ENCODE measurements around the gene ATF1.
A peak's percentile ranks its signal among the peaks of the same experiment; 100 is the strongest.
"Not testable (repeated sequence)": the region's sequence is repeated elsewhere in the genome, so short reads cannot be mapped to it uniquely, and the experiment has no call there.

ATF1 gene

DNA sequence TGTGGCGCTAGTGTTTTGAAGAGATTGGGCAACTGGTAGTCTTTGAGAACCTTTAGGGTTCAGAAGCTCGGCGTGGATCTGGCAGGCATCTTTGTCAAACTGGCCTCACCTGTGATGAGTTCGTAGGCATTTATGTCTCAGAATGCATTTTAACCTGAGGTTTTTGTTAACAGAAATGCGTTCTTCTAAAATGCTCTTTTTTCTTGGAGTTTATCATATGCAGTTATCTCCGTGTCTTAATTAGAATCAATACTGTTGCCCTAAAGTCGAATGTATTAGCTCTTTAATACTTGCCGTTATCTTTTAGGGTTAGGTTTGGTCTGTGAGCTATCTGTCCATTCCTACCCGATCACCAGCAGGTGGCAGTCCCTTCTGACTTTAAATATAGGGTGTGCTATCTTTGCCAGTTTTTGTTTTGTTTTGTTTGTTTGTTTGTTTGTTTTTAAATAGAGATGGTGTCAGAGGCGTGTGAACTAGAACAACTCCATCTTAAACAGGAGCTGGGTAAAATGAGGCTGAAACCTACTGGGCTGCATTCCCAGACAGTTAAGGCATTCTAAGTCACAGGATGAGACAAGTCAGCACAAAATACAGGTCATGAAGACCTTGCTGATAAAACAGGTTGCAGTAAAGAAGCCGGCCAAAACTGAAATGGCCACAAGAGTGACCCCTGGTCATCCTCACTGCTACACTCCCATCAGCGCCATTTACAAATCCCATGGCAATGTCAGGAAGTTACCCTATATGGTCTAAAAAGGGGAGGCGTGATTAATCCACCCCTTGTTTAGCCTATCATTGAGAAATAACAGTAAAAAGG, 1.4 kb downstream of the ATF1 start:
- DNase-seq (ENCODE audit: low read depth in 2 of 2): peak; percentile 61 to 73
- H3K4me3 ChIP-seq (replicated peaks in 1 of 2; ENCODE audit: low read depth in 2 of 2, low read length in 2 of 2): peak overlapping the region; percentile 86 to 95
- TF ChIP-seq, protein P1, sequence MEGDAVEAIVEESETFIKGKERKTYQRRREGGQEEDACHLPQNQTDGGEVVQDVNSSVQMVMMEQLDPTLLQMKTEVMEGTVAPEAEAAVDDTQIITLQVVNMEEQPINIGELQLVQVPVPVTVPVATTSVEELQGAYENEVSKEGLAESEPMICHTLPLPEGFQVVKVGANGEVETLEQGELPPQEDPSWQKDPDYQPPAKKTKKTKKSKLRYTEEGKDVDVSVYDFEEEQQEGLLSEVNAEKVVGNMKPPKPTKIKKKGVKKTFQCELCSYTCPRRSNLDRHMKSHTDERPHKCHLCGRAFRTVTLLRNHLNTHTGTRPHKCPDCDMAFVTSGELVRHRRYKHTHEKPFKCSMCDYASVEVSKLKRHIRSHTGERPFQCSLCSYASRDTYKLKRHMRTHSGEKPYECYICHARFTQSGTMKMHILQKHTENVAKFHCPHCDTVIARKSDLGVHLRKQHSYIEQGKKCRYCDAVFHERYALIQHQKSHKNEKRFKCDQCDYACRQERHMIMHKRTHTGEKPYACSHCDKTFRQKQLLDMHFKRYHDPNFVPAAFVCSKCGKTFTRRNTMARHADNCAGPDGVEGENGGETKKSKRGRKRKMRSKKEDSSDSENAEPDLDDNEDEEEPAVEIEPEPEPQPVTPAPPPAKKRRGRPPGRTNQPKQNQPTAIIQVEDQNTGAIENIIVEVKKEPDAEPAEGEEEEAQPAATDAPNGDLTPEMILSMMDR (IDR thresholded peaks at IDR 0.05; ENCODE audit: low read depth, low read length): peak; percentile 69

GRCh38 chr12:50768391-50768790, 4.5 kb downstream of the ATF1 start:
- H3K4me3 ChIP-seq (replicated peaks in 1 of 2; ENCODE audit: low read depth in 2 of 2, low read length in 2 of 2): no peak overlapping the region
- TF ChIP-seq, protein P1 (IDR thresholded peaks at IDR 0.05; ENCODE audit: low read depth, low read length): no peak
- DNase-seq (ENCODE audit: low read depth in 2 of 2): no peak

- DNase-seq (ENCODE audit: low read depth in 2 of 2); H3K4me3 ChIP-seq (replicated peaks in 1 of 2; ENCODE audit: low read depth in 2 of 2, low read length in 2 of 2): not testable (repeated sequence)
These were observed 4.9 kb downstream of the ATF1 start for GRCh38 chr12:50768813-50769212.

DNA sequence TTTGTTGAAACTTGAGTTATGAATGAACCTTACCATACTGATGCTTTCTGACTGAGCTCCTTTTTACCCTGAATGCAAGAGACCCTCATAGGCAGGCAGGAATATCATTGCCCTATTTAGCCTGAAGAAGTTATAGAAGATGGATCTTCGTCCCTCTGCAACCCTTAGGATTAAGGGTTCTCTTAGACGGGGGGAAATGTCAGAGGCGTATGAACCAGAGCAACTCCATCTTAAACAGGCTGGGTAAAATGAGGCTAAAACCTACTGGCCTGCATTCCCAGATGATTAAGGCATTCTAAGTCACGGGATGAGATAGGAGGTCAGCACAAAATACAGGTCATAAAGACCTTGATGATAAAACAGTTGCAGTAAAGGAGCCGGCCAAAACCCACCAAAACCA, 7.5 kb downstream of the ATF1 start:
- no peak for DNase-seq (ENCODE audit: low read depth in 2 of 2)
- H3K4me3 ChIP-seq (replicated peaks in 1 of 2; ENCODE audit: low read depth in 2 of 2, low read length in 2 of 2): no peak overlapping the region
- TF ChIP-seq, protein P1 (IDR thresholded peaks at IDR 0.05; ENCODE audit: low read depth, low read length): no peak

DNA sequence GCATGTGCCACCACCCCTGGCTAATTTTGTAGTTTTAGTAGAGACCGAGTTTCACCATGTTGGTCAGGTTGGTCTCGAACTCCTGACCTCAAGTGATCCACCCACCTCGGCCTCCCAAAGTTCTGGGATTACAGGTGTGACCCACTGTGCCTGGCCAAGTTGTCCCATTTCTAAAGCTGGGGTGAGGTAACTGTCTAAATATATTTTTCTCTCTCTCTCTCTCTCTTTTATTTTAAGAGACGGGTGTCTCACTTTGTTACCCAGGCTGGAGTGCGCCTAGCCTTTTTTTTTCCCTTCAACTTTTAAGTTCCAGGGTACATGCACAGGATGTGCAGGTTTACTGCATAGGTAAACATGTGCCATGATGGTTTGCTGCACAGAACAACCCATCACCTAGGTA, 8.6 kb downstream of the ATF1 start:
- TF ChIP-seq, protein P1 (IDR thresholded peaks at IDR 0.05; ENCODE audit: low read depth, low read length): no peak
- H3K4me3 ChIP-seq (replicated peaks in 1 of 2; ENCODE audit: low read depth in 2 of 2, low read length in 2 of 2): no peak overlapping the region
- no peak for DNase-seq (ENCODE audit: low read depth in 2 of 2)

DNA sequence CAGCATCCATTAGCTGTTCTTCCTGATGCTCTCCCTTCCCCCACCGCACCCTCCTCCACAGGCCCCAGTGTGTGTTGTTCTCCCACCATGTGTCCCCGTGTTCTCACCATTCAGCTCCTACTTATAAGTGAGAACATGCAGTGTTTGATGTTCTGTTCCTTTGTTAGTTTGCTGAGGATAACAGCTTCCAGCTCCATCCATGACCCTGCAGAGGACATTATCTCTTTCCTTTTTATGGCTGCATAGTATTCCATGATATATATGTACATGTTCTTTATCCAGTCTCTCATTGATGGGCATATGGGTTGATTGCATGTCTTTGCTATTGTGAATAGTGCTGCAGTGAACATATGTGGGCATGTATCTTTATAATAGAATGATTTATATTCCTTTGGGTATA, 9.0 kb downstream of the ATF1 start:
- TF ChIP-seq, protein P1 (IDR thresholded peaks at IDR 0.05; ENCODE audit: low read depth, low read length): no peak
- no peak overlapping the region for H3K4me3 ChIP-seq (replicated peaks in 1 of 2; ENCODE audit: low read depth in 2 of 2, low read length in 2 of 2)
- no peak for DNase-seq (ENCODE audit: low read depth in 2 of 2)

GRCh38 chr12:50775251-50775650, 11.3 kb downstream of the ATF1 start:
- no peak overlapping the region for H3K4me3 ChIP-seq (replicated peaks in 1 of 2; ENCODE audit: low read depth in 2 of 2, low read length in 2 of 2)
- TF ChIP-seq, protein P1 (IDR thresholded peaks at IDR 0.05; ENCODE audit: low read depth, low read length): no peak
- no peak for DNase-seq (ENCODE audit: low read depth in 2 of 2)
